Dedifferentiated amniotic fluid mesenchymal stem cell (primary cell): ENCODE data around the gene NTN3.
A peak's percentile ranks its signal among the peaks of the same experiment; 100 is the strongest.

Experiments
- DNase-seq: peaks from one replicate; pipeline ENCODE4 v3.0.0-alpha.2; 2016; ENCODE audit errors: extremely low spot score

NTN3 gene

GRCh38 chr16:2497116-2497630, 26.1 kb downstream of the NTN3 start:
- no peak for DNase-seq

DNA sequence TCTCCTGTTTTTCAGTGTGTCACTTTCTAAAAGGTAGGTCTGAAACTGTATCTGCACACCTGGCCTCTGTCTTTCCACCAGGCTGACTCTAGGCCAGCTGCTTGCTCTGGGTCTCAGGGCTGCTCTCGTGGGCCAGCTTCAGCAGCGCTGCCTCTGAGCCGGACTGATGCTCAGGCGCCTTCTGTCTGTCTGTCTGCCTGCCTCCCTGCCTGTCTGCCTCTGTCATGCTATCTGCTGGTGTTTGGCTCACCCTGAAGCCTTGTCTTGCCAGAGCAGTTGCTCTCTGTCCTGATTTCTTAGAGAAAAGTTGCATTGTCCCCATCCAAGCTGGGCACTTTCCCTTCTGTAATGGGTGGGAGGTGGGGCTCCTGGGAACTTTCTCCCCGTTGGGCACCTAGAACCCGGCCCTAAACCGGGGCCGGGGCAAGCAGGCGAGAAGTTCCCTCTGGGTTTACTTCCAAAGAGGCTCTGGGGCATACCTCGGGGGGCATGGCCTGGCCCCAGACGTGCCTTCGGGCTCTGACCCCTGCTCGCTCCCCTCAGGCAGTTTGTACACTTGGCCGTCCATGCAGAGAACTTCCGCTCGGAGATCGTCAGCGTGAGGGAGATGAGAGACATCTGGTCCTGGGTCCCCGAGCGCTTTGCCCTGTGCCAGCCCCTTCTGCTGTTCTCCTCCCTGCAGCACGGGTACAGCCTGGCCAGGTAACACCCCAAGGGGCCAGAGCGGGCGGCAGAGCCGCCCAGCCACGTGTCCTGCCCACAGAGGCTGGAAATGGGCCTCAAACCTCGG, 26.8 kb downstream of the NTN3 start:
- no peak for DNase-seq

DNA sequence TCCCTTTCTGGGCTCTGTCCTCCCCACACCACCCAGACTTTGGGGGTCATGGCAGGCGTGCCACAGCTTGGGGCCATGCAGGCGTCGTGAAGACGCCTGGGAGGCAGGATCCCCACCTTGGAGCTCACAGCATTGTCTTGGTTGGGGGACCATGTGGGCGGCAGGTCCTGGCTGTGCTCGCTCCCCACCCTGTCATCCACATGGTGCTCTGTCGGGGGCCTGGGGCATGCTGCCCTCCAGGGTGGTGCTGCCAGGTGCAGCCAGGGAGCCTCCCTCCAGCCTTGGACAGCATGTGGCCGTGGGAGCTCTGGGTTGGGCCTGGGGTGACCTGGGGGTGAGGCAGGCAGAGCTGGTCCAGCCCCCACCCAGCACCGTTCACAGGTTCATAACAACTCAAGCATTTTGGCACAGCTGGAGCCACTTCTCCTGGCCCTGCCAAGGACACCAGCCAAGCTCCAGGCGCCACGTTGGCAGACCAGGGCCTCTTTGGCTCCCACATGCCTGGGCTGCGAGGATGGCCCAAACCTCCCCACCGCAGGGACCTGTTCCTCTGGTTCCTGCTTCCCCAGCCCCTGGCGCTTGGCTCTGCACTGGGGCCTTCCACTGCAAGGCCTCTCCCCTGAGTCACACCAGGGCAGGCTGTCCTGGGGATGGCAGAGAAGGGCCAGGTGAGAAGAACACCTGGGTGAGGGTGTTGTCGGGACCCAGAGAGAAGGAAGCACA, 27.6 kb downstream of the NTN3 start:
- DNase-seq, result no peak

- DNase-seq, result no peak
Measured at GRCh38 chr16:2499454-2499853, 28.4 kb downstream of the NTN3 start.

- DNase-seq, result no peak
Measured at GRCh38 chr16:2499890-2500429, 28.9 kb downstream of the NTN3 start.

DNA sequence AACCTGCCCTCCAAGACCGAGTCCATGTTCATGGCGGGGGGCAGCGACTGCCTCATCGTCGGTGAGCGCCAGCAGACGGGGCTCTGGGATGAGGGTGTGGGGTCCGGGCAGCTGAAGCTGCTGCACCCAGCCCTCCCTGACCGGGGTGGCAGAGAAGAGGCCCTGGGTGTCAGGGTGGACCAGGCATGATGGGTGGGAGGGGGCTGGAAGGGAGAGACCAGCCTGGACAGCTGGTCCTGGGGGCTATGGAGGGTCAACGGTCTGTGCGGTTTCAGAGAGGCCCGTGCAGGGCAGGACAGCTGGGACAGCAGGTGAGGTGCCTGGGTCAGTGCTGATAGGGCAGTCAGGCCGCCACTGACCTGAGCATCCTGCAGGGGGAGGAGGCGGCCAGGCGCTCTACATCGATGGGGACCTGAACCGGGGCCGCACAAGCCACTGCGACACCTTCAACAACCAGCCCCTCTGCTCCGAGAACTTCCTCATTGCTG, 29.4 kb downstream of the NTN3 start:
- DNase-seq, result no peak

DNA sequence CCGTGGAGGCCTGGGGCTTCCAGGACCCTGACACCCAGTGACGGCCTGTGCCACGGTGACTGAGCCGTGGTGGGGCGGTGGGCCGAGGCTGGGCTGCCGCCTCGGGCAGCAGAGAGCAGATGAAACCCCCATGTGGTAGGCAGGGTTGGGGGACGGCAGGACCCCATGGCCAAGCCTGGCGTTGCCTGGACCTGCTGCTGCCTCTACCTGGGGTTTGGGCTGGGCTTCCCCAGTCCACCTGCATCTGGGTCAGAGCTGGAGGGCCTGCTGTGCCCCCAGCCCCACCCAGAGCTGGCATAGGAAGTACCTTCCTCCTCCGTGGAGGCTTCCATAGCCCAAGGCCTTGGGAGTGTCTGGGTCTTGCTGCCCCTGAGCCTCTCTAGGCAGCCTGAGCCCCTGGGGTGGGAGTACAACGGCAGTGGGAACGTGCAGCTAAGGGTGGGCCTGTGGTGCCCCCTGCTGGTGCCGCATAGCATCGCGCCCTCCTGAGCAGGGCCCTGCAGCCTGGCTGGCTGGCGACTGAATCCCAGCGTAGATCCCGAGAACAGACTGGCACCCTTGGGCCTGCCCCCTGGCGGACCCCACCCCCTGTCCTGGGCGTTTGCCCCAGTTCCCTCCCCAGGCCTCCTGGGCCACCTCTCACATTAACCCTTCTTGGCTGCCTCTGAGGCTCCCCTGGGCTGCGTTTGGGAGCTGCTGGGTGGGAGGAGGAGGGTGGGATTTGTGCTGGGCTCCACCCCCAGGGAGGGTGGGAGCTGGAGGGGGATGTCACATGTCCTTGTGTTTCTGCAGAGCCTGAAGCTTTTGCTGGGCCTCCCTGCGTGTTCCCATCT, 30.0 kb downstream of the NTN3 start:
- DNase-seq, result peak; percentile 49

GRCh38 chr16:2501946-2502895, 31.1 kb downstream of the NTN3 start:
- DNase-seq, result no peak

- no peak for DNase-seq
Measured at GRCh38 chr16:2505695-2506094, 34.6 kb downstream of the NTN3 start.

DNA sequence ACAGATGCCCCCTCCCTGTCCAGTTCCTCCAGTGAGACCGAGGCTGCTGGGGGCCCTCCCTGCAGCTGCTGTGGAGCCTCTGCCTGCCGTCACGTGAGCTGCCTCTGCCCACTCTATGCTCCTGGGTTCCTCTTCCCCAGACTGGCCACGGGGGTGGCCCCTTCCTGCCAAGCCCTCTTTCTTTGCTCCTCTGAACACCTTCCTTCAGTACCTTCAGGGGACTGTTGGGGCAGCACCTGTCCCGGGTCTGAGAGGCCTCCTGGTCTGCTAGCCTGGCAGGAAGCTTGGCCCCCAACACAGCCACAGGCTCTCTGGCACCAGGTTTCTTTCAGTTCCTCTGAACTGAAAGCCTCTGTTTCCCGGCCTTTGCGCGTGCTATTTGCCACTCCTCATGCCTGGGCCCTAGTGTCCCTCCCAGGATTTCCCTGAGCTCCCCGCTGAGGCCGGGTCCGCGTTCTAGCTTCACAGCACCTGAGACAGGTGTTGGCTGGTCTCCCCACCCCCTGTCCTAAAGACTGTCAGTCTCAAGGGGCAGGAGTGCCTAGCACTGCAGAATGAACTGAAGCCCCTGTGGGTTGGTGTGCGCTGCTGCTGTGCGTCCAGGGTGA, 36.1 kb downstream of the NTN3 start:
- DNase-seq, result no peak

- no peak for DNase-seq
Measured at GRCh38 chr16:2507665-2508064, 36.6 kb downstream of the NTN3 start.

- no peak for DNase-seq
Measured at GRCh38 chr16:2508722-2509400, 37.8 kb downstream of the NTN3 start.

DNA sequence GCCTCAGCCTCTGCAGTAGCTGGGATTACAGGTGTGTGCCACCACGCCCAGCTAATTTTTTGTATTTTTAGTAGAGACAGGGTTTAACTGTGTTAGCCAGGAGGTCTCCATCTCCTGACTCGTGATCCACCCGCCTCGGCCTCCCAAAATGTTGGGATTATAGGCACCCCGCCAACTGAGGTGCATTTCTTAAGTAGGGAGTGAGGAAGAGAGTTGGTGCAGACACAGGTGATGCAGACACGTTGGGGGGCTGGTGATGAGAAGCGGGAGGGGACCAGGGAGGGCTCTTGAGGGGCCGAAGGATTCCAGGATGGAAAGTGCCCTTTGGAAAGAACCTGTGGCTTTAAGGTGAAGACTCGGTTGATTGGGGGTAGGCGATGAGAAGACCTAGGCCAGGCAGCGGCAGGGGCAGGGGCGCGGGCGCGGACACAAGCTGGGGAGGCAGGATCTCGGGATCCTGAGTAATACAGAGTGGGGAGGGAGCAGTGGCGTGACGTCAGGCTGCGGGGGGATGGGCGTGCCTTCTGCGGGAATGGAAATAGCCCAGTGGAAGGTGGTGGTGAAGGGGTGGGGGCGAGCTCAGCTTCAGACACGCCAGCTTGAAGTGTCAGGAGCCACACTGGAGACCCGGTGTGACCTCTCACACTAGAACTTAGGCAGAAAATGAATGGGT, 40.2 kb downstream of the NTN3 start:
- DNase-seq, result peak; percentile 25

GRCh38 chr16:2511996-2512734, 41.1 kb downstream of the NTN3 start:
- DNase-seq, result no peak

DNA sequence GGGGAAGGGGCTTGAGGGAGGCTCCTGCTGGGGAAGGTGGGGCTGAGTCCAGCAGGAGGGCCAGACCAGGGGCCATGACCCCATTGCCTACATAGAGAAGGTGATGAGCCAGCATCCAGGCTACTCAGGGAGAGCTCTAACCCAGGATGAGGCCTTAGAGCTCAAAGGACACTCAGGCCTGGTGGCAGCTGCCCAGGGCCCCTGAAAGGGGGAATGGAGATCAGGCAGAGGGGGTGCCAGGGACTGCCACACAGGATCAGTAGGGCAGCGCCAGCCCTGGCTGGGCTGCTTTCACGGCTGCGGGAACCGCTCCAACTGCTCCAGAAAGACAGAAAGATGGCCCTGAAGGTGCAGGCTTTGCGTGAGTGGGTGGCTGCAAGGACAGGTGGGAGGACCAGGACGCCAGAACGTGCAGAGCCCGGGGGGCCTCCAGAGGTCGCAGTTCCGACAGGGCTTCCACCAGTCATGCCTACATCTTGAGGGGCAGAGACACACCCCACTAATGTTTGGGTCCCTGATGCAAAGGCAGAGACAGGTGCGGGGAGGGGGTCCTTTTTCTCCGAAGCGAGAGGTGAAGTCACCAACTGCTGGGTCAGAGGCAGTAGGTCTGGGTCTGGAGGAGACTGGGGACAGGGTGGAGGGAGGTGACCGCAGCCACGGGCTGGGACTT, 41.8 kb downstream of the NTN3 start:
- DNase-seq, result no peak

- peak; percentile 76 for DNase-seq
Measured at GRCh38 chr16:2513405-2514332, 42.6 kb downstream of the NTN3 start, which contains the start of gene ATP6V0C. Gene ATP6V0C (plus strand): TSS chr16:2513952. CDS start chr16:2514104, 152 bp downstream.
